Measurements from ENCODE around the gene TNN.

TNN gene

GRCh38 chr1:175148068-175148467 is 80.4 kb downstream of the TNN start:
- no peak for TF ChIP-seq CTCF (conservative IDR thresholded peaks at IDR 0.05)
- H3K27ac ChIP-seq, result no peak overlapping the region

GRCh38 chr1:175150596-175151319 is 83.1 kb downstream of the TNN start:
- no peak for TF ChIP-seq CTCF (conservative IDR thresholded peaks at IDR 0.05)
- no peak overlapping the region for H3K27ac ChIP-seq

GRCh38 chr1:175152006-175152652 is 84.5 kb downstream of the TNN start:
- TF ChIP-seq CTCF (conservative IDR thresholded peaks at IDR 0.05), result peak; percentile 92
- no peak overlapping the region for H3K27ac ChIP-seq

- TF ChIP-seq CTCF (conservative IDR thresholded peaks at IDR 0.05), result peak; percentile 91
- no peak overlapping the region for H3K27ac ChIP-seq
Observed at GRCh38 chr1:175154629-175155472, 87.2 kb downstream of the TNN start.

- no peak for TF ChIP-seq CTCF (conservative IDR thresholded peaks at IDR 0.05)
- H3K27ac ChIP-seq, result no peak overlapping the region
Observed at GRCh38 chr1:175155473-175155856, 87.8 kb downstream of the TNN start.

GRCh38 chr1:175155936-175156335 is 88.3 kb downstream of the TNN start:
- TF ChIP-seq CTCF (conservative IDR thresholded peaks at IDR 0.05), result no peak

GRCh38 chr1:175157200-175157599 is 89.6 kb downstream of the TNN start:
- no peak overlapping the region for H3K27ac ChIP-seq
- no peak for TF ChIP-seq CTCF (conservative IDR thresholded peaks at IDR 0.05)

More at GRCh38 chr1:175155936-175156335, 88.3 kb downstream of the TNN start:
- no peak overlapping the region for H3K27ac ChIP-seq

Measured in VCaP (cell line).